ENCODE results near the gene MPPED2. TPM values are rescaled to one million over a fixed set of nuclear protein-coding genes. Genes with fewer than 3 reads are reported as not detected.

Gene MPPED2
- total RNA-seq, 6 experiments from 2014 or later: not detected

DNA sequence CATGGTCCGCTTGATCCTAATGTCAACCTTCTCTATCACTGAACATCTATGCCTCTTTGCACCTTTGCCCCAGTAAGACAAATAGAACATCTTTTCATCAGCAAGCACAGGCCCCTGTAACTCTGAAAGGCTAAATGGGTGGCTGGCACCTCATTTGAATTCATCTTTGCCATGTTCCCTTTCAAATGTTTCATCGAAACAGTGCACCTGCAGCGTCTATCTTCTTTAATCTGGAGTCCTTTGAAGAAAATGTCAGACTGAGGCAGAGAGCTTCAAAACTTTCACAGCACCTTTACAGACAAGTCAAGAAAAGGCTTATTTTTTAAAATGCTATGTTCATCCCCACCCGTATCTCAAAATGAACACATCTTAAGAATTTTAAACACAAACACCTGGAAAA lies 3.4 kb downstream of the MPPED2 start:
- DNase-seq: no peak
- TF ChIP-seq CTCF (IDR thresholded peaks at IDR 0.05): no peak
- H3K4me3 Mint-ChIP-seq: no peak overlapping the region
- H3K4me1 Mint-ChIP-seq (ENCODE audit: low read depth): no peaks in the 10 kb centered on the region
- H3K27ac Mint-ChIP-seq: no peak overlapping the region
- peaks cover 7% of the 10 kb centered on the region; the same call in 1 of the 2 replicates for H3K27me3 Mint-ChIP-seq (ENCODE audit: insufficient read depth)
- no peaks in the 10 kb centered on the region for H3K36me3 Mint-ChIP-seq (ENCODE audit: low read depth)
- H3K9me3 Mint-ChIP-seq: peaks cover 13% of the 10 kb centered on the region

- H3K4me3 Mint-ChIP-seq: no peak overlapping the region
Observed at GRCh38 chr11:30581675-30582074, 4.5 kb downstream of the MPPED2 start.

DNA sequence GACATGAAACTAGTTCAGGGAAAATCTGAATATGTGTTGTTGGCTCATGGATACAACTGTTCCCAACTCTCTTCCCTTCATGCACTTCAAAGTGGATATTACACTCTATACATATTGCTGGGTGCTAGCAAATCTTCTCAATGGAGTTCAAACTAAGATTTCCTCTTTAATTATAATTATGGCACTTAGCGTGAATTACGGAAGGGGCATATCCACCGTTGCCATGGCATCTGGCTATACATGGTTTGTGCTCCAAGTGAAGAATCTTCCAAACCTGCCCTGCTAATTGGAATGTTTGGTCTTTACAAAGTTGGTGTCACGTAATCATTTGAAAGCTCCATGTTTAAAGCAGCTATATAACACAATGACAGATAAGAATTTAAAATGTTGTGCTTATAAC lies 5.6 kb downstream of the MPPED2 start:
- DNase-seq: no peak
- H3K9me3 Mint-ChIP-seq: peaks cover 19% of the 10 kb centered on the region
- H3K27me3 Mint-ChIP-seq (ENCODE audit: insufficient read depth): peaks cover 7% of the 10 kb centered on the region; the same call in 1 of the 2 replicates
- TF ChIP-seq CTCF (IDR thresholded peaks at IDR 0.05): no peak
- H3K4me3 Mint-ChIP-seq: no peak overlapping the region
- no peak overlapping the region for H3K27ac Mint-ChIP-seq
- no peaks in the 10 kb centered on the region for H3K36me3 Mint-ChIP-seq (ENCODE audit: low read depth)
- H3K4me1 Mint-ChIP-seq (ENCODE audit: low read depth): no peaks in the 10 kb centered on the region

More at GRCh38 chr11:30581675-30582074, 4.5 kb downstream of the MPPED2 start:
- H3K27me3 Mint-ChIP-seq (ENCODE audit: insufficient read depth): peaks cover 7% of the 10 kb centered on the region; the same call in 1 of the 2 replicates
- H3K36me3 Mint-ChIP-seq (ENCODE audit: low read depth): no peaks in the 10 kb centered on the region
- peaks cover 18% of the 10 kb centered on the region for H3K9me3 Mint-ChIP-seq
- no peak for DNase-seq
- no peak overlapping the region for H3K27ac Mint-ChIP-seq
- no peak for TF ChIP-seq CTCF (IDR thresholded peaks at IDR 0.05)
- H3K4me1 Mint-ChIP-seq (ENCODE audit: low read depth): no peaks in the 10 kb centered on the region

DNA sequence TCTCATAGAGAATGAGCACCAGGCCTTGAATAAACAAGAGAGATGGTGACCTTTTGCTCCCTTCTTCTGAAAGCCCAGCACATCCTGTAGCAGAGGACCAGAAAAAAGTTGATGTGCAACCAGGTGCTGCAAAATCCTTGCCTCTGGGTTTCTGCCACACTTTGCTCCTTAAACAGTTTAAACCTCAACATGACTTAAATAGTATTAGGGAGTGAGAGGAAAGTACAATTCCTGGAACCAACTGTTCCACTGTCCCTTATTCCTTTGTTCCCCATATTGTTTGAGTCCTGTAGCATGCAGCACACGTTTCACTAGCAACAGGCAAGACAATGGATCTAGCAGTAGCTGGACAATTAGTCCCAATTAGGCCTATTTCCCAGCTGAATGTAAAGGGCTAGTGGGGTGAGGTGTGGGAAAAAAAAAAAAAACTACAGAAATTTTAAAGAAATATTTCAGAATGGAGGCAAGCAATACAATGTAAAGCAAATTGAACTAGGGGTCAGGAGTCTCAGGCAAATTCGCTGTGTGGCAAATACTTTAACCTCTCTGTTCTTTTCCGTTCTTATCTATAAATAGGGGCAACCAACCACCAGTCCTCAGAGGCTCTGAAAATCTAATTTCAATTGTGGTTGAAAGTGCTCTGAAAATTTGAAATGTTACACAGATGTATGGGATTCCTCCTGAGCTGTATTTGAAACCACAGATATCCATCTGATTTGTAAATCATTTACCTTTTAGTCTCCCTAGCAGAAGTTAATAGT lies 6.6 kb downstream of the MPPED2 start:
- Mint-ChIP-seq H3K27me3 (ENCODE audit: insufficient read depth) (peaks cover 7% of the 10 kb centered on the region; the same call in 1 of the 2 replicates), H3K27ac (no peak overlapping the region), H3K9me3 (peaks cover 19% of the 10 kb centered on the region), H3K4me1 (ENCODE audit: low read depth) (no peaks in the 10 kb centered on the region), H3K4me3 (no peak overlapping the region), H3K36me3 (ENCODE audit: low read depth) (no peaks in the 10 kb centered on the region)
- TF ChIP-seq CTCF (IDR thresholded peaks at IDR 0.05): no peak
- no peak for DNase-seq

GRCh38 chr11:30578406-30578805 lies 7.7 kb downstream of the MPPED2 start:
- H3K27me3 Mint-ChIP-seq (ENCODE audit: insufficient read depth): no peaks in the 10 kb centered on the region
- DNase-seq: no peak
- no peak overlapping the region for H3K27ac Mint-ChIP-seq
- peaks cover 19% of the 10 kb centered on the region for H3K9me3 Mint-ChIP-seq
- no peak overlapping the region for H3K4me3 Mint-ChIP-seq
- H3K36me3 Mint-ChIP-seq (ENCODE audit: low read depth): no peaks in the 10 kb centered on the region
- TF ChIP-seq CTCF (IDR thresholded peaks at IDR 0.05): no peak
- H3K4me1 Mint-ChIP-seq (ENCODE audit: low read depth): no peaks in the 10 kb centered on the region
